Measurements from ENCODE around the gene KANK4. TPM values are rescaled to one million over a fixed set of nuclear protein-coding genes. Genes with fewer than 3 reads are reported as not detected.

KANK4 gene
- total and polyA plus RNA-seq, 2 of the 4 experiments (the other 2 are of a cell fraction): not detected

GRCh38 chr1:62315387-62315786, 3.8 kb downstream of the KANK4 start:
- Histone ChIP-seq H3K4ac (ENCODE audit: low read depth, low read length) (no peak overlapping the region), H4K8ac (ENCODE audit: low read depth in 2 of 2, low read length in 2 of 2) (no peak overlapping the region), H3K14ac (replicated peaks; ENCODE audit: low read depth, low read length) (no peak overlapping the region), H3K4me3 (ENCODE audit: insufficient read depth, low read depth, low read length) (no peak overlapping the region), H3K18ac (ENCODE audit: low read depth, low read length) (no peak overlapping the region), H3K9me1 (ENCODE audit: insufficient read depth, low read length) (no peaks in the 10 kb centered on the region), H2AK5ac (ENCODE audit: low read depth, low read length) (no peak overlapping the region), H2AK9ac (replicated peaks; ENCODE audit: low read depth, low read length, poor library complexity) (no peak overlapping the region), H3K23ac (ENCODE audit: low read depth, low read length) (no peak overlapping the region), H4K91ac (ENCODE audit: insufficient read depth, low read depth, low read length) (no peak overlapping the region), H4K20me1 (ENCODE audit: insufficient read depth, low read length) (no peaks in the 10 kb centered on the region), H3K9me3 (ENCODE audit: control insufficient read depth, insufficient read depth, low read length) (no peaks in the 10 kb centered on the region), H3K56ac (ENCODE audit: extremely low read depth, insufficient read depth, low read length) (no peak overlapping the region), H3K9ac (ENCODE audit: low read depth, low read length) (no peak overlapping the region), H2BK15ac (ENCODE audit: low read depth, low read length) (no peak overlapping the region), H3K27ac (ENCODE audit: insufficient read depth, low read length) (no peak overlapping the region), H3K27me3 (ENCODE audit: control insufficient read depth, insufficient read depth, low read length) (peaks cover 19% of the 10 kb centered on the region), H3K4me1 (ENCODE audit: control insufficient read depth, insufficient read depth, low read length) (no peaks in the 10 kb centered on the region), H3K4me2 (ENCODE audit: low read depth, low read length) (no peak overlapping the region), H4K5ac (ENCODE audit: low read depth, low read length) (no peak overlapping the region), H2AFZ (replicated peaks; ENCODE audit: low read length, poor library complexity) (no peak overlapping the region), H2BK5ac (ENCODE audit: low read depth, low read length, poor library complexity, severe bottlenecking) (no peak overlapping the region), H2BK120ac (ENCODE audit: low read depth, low read length) (no peak overlapping the region), H3K36me3 (ENCODE audit: control insufficient read depth, insufficient read depth, low read length) (no peaks in the 10 kb centered on the region), H3K79me1 (ENCODE audit: low read depth in 1 of 2, low read length in 2 of 2) (no peaks in the 10 kb centered on the region), H2BK20ac (ENCODE audit: low read depth, low read length) (no peak overlapping the region)
- intact Hi-C loops (cut with micrococcal nuclease) (no loop called here), in situ Hi-C loops (cut with MboI; ENCODE audit: low sequenced_read_pairs) (no loop called here), dilution Hi-C loops (cut with HindIII; ENCODE audit: low sequenced_read_pairs, unreplicated experiment) (no loop called here)
- ATAC-seq (ENCODE audit: low read depth) (no peak), DNase-seq (no peak)
- ChIA-PET POLR2A (ENCODE audit: unreplicated experiment) (no interaction called here), CTCF (no interaction called here)
- TF ChIP-seq FOS (IDR thresholded peaks at IDR 0.05; ENCODE audit: low read depth, low read length) (no peak), MXI1 (IDR thresholded peaks at IDR 0.05; ENCODE audit: borderline replicate concordance, low read depth, low read length) (no peak), RCOR1 (IDR thresholded peaks at IDR 0.05; ENCODE audit: insufficient replicate concordance, low read length) (no peak), BHLHE40 (IDR thresholded peaks at IDR 0.05; ENCODE audit: low read depth, low read length) (no peak), RFX5 (IDR thresholded peaks at IDR 0.05; ENCODE audit: low read depth, low read length) (no peak), NFE2L2 (IDR thresholded peaks at IDR 0.05; ENCODE audit: low read depth, low read length) (no peak), CHD1 (IDR thresholded peaks at IDR 0.05; ENCODE audit: low read depth, low read length) (no peak), MAZ (IDR thresholded peaks at IDR 0.05; ENCODE audit: borderline replicate concordance, low read depth, low read length) (no peak), RAD21 (IDR thresholded peaks at IDR 0.05; ENCODE audit: low read length) (no peak), SMC3 (IDR thresholded peaks at IDR 0.05; ENCODE audit: low read depth, low read length) (no peak), MAFK (IDR thresholded peaks at IDR 0.05; ENCODE audit: low read depth, low read length) (no peak), CEBPB (IDR thresholded peaks at IDR 0.05; ENCODE audit: low read depth, low read length) (no peak)
- TF ChIP-seq, protein P1, sequence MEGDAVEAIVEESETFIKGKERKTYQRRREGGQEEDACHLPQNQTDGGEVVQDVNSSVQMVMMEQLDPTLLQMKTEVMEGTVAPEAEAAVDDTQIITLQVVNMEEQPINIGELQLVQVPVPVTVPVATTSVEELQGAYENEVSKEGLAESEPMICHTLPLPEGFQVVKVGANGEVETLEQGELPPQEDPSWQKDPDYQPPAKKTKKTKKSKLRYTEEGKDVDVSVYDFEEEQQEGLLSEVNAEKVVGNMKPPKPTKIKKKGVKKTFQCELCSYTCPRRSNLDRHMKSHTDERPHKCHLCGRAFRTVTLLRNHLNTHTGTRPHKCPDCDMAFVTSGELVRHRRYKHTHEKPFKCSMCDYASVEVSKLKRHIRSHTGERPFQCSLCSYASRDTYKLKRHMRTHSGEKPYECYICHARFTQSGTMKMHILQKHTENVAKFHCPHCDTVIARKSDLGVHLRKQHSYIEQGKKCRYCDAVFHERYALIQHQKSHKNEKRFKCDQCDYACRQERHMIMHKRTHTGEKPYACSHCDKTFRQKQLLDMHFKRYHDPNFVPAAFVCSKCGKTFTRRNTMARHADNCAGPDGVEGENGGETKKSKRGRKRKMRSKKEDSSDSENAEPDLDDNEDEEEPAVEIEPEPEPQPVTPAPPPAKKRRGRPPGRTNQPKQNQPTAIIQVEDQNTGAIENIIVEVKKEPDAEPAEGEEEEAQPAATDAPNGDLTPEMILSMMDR (conservative IDR thresholded peaks at IDR 0.05; ENCODE audit: low read depth, low read length): no peak
- TF ChIP-seq, protein P2, sequence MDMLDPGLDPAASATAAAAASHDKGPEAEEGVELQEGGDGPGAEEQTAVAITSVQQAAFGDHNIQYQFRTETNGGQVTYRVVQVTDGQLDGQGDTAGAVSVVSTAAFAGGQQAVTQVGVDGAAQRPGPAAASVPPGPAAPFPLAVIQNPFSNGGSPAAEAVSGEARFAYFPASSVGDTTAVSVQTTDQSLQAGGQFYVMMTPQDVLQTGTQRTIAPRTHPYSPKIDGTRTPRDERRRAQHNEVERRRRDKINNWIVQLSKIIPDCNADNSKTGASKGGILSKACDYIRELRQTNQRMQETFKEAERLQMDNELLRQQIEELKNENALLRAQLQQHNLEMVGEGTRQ (IDR thresholded peaks at IDR 0.05; ENCODE audit: low read depth, low read length): no peak
- WGBS, 2 experiments (ENCODE audit: extremely low coverage in 2 of 2, insufficient read length in 1 of 2): no CpG with 5 or more reads among the region's 5 CpGs
- BruUV-seq (replicated peaks): no TSS peak

Measured in IMR-90 (cell line).